Measurements from ENCODE around the gene PDIA6.

PDIA6 gene

DNA sequence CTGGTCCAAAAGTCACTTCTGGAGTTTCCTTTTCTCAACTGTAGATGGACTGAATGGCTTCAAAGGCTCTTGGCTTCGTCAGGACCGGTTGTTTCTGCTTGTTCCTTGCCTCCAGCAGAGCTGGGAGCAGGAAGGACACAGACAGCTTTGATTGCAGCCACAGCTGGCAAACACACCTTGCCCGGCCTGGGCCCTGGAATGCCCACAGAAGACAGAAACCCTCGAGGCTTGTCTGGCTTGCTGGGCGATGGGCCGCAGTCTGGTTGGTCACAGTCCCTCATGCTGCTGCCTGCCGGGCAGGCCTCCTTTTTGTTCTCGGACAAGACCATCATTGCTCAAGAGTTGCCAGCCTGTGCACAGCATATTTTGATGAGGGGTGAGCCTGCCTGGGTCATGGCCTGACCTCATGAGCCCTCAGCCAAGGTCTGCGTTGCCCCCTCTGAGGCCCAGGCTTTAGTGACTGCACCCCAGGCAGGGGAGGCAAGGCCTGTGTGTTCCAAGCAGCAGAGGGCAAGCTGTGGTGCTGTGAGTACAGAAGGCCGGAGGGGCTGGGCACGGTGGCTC is 53.4 kb downstream of the PDIA6 start:
- no peak overlapping the region for H3K4me3 ChIP-seq (ENCODE audit: low read depth, low read length)
- TF ChIP-seq, protein P1, sequence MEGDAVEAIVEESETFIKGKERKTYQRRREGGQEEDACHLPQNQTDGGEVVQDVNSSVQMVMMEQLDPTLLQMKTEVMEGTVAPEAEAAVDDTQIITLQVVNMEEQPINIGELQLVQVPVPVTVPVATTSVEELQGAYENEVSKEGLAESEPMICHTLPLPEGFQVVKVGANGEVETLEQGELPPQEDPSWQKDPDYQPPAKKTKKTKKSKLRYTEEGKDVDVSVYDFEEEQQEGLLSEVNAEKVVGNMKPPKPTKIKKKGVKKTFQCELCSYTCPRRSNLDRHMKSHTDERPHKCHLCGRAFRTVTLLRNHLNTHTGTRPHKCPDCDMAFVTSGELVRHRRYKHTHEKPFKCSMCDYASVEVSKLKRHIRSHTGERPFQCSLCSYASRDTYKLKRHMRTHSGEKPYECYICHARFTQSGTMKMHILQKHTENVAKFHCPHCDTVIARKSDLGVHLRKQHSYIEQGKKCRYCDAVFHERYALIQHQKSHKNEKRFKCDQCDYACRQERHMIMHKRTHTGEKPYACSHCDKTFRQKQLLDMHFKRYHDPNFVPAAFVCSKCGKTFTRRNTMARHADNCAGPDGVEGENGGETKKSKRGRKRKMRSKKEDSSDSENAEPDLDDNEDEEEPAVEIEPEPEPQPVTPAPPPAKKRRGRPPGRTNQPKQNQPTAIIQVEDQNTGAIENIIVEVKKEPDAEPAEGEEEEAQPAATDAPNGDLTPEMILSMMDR (conservative IDR thresholded peaks at IDR 0.05; ENCODE audit: low read depth, low read length), result no peak
- DNase-seq (ENCODE audit: low read depth), result no peak

DNA sequence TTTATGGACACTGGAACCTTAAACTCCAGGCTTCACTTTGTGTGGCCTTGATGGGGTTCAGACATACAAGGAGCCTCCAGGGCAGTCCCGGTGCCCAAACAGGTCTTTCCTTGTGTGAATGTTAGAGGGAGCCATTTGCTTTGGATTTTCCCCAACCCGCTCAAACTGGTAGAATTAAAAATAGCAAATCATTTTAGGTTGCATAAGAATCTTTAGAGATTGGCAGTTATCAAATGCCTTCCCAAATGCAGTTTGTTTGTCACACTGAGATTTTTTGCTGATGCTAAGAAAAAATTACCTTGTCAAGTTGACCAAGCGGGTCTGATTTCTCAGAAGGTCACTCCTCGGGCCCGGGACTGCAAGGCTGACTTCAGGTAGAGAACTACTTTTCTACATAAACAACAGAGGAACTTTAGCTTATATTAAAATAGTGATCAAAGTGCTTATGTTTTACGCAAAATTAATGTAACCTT is 54.7 kb downstream of the PDIA6 start:
- H3K4me3 ChIP-seq (ENCODE audit: low read depth, low read length), result no peak overlapping the region
- TF ChIP-seq, protein P1 (conservative IDR thresholded peaks at IDR 0.05; ENCODE audit: low read depth, low read length), result no peak
- no peak for DNase-seq (ENCODE audit: low read depth)

DNA sequence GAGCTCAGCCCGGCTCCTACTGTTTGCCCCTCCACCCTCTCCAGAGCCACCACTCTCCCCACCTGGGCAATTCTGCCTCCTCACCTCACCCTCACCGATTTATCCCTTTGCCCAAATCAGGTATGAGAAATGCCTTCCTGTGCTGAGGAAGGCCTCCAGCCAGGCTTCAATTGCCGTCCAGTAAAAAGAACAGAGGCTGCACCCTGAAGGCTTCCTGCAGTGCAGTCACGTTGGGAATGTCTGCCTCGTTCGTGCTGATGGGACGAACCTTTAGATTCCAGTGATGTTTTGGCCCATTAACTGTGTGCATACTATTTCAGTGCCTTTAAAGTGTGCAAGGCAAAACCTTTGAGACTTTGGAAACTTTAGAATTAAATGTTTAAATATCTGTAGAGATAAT is 57.0 kb downstream of the PDIA6 start:
- TF ChIP-seq, protein P1 (conservative IDR thresholded peaks at IDR 0.05; ENCODE audit: low read depth, low read length), result no peak
- no peak overlapping the region for H3K4me3 ChIP-seq (ENCODE audit: low read depth, low read length)

DNA sequence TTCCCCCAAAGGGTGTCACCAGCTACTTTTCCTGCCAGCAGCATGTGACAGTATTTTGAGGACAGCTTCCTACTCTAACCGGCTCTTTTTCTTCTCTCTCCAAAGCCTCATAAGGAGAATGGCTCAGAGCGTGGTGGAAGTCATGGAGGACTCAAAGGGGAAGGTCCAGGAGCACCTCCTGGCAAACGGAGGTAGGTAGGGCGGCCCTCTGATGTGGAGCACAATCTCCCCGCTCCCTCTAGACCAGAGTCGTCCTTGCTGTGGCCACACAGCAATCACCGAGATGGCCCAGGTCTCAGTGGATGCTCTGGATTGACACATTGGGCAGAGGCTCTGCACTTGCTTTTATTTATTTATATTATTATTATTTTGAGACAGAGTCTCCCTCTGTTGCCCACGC is 58.7 kb downstream of the PDIA6 start:
- TF ChIP-seq, protein P1 (conservative IDR thresholded peaks at IDR 0.05; ENCODE audit: low read depth, low read length), result no peak
- H3K4me3 ChIP-seq (ENCODE audit: low read depth, low read length), result no peak overlapping the region
- DNase-seq (ENCODE audit: low read depth), result no peak

More for the DNA sequence above, 57.0 kb downstream of the PDIA6 start:
- DNase-seq (ENCODE audit: low read depth), result peak; percentile 49

DNA sequence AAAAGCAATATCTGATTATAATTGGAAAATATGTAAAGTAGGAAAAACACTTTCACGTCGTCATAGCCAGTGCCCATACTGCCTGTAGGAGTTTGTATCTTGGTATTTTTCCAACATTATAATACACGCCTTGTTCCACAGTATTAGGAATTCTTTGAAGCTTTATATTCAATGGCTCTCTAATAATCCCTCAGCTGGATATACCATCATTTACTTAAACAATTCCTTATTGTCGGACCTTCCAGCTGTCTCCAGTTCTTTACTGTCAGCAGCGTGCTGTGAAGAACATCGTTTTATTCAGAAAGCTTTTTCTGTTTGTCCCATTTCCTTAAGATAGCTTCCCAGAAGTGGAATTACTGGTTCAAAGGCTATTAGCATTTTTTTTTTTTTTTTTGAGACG is 59.4 kb downstream of the PDIA6 start:
- no peak overlapping the region for H3K4me3 ChIP-seq (ENCODE audit: low read depth, low read length)
- no peak for DNase-seq (ENCODE audit: low read depth)
- TF ChIP-seq, protein P1 (conservative IDR thresholded peaks at IDR 0.05; ENCODE audit: low read depth, low read length), result no peak

DNA sequence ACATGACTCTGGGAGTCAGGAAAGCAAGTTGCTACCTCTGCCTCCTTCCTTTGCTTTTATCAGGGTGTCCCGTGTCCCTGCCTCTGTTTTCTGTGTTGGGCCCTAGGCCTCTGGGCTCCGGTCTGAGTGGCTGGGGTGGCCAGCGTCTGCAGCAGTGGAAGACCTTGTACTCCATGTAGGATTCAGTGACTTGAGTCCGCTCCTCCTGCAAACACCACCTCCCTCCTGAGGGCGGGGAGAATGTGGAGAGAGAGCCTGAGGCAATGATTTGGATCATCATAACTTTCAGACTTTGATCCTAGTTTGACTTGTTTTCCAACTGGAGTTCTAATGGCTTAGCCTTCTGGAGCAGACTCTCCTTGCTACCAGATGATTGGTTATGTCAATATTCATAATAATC is 60.3 kb downstream of the PDIA6 start:
- TF ChIP-seq, protein P1 (conservative IDR thresholded peaks at IDR 0.05; ENCODE audit: low read depth, low read length), result no peak
- no peak for DNase-seq (ENCODE audit: low read depth)
- H3K4me3 ChIP-seq (ENCODE audit: low read depth, low read length), result no peak overlapping the region

DNA sequence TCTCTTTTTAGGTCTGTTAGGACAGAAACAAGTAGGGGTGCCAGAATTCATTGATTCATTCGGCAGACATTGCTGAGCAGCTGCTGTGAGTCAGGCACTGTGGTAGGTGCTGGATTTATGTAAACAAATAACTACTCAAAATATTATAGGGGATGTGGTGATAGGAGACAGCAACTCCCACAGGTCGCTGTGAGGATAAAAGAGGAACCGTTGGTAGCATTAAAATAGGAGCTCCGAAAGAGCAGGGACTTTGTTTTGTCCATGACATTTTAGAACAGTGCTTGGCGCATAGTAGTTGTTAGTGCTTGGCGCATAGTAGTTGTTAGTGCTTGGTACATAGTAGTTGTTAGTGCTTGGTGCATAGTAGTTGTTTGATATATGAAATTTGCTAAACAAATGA is 62.0 kb downstream of the PDIA6 start:
- TF ChIP-seq, protein P1 (conservative IDR thresholded peaks at IDR 0.05; ENCODE audit: low read depth, low read length), result no peak
- DNase-seq (ENCODE audit: low read depth), result peak; percentile 18

More for the DNA sequence above, 62.0 kb downstream of the PDIA6 start:
- H3K4me3 ChIP-seq (ENCODE audit: low read depth, low read length), result no peak overlapping the region
